ENCODE results near the gene CCDC106.
A peak's percentile ranks its signal among the peaks of the same experiment; 100 is the strongest.

Gene CCDC106

GRCh38 chr19:55654868-55655647 lies 7.0 kb downstream of the CCDC106 start, which contains the start of gene U2AF2:
U2AF2 (plus strand) TSS chr19:55655035; CDS start chr19:55655105, 70 bp downstream.
- ChIA-PET CTCF (interaction anchor here (0.6 to 1.4 kb wide), 6 partner anchors 12 to 159 kb away, joined by 3 to 10 read pairs (median 4); no protein-coding TSS in a partner anchor), POLR2A (interaction anchor here (0.7 to 1.7 kb wide), 23 partner anchors 9 to 537 kb away, joined by 3 to 16 read pairs (median 4); partner anchors contain the start of genes FIZ1, KMT5C, PPP1R12C and PPP6R1)
- TF ChIP-seq ELF4 (IDR thresholded peaks at IDR 0.05) (peak; percentile 74), SP1 (IDR thresholded peaks at IDR 0.05) (no peak), L3MBTL2 (conservative IDR thresholded peaks at IDR 0.05) (peak; percentile 89)
- DNase-seq (ENCODE audit: extremely low spot score), result peak; percentile 92

DNA sequence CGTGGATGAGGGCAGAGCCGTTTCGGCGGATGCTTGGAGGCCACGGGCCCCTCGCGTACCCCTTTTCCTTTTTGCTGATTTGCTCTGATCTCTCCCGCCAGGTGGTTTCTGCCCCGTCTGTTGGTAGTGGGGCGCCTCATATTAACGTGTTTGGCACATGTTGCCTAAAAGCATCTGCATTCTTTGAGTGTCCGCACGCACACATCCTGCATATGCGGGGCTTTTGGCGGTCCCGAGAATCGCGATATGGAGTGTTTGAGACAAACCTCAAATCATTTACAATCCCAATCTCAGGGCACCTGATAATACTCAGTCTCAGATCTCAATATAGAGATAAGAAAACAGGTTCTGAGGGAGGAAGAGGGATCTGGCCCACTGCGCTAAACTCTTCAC lies 7.6 kb downstream of the CCDC106 start:
- ChIA-PET POLR2A (interaction anchor here (1.4 kb wide), 1 partner anchor 18 kb away, joined by 4 read pairs; no protein-coding TSS in a partner anchor), CTCF (interaction anchor here (0.5 kb wide), 1 partner anchor 35 kb away, joined by 3 read pairs; no protein-coding TSS in a partner anchor)
- TF ChIP-seq ELF4 (IDR thresholded peaks at IDR 0.05), result no peak
- no peak for TF ChIP-seq BHLHE40 (IDR thresholded peaks at IDR 0.05; ENCODE audit: borderline replicate concordance)
- TF ChIP-seq, protein P1, sequence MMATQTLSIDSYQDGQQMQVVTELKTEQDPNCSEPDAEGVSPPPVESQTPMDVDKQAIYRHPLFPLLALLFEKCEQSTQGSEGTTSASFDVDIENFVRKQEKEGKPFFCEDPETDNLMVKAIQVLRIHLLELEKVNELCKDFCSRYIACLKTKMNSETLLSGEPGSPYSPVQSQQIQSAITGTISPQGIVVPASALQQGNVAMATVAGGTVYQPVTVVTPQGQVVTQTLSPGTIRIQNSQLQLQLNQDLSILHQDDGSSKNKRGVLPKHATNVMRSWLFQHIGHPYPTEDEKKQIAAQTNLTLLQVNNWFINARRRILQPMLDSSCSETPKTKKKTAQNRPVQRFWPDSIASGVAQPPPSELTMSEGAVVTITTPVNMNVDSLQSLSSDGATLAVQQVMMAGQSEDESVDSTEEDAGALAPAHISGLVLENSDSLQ (IDR thresholded peaks at IDR 0.05), result no peak
- no peak for TF ChIP-seq NFRKB (IDR thresholded peaks at IDR 0.05)
- TF ChIP-seq FOXK2 (IDR thresholded peaks at IDR 0.05), result no peak
- DNase-seq (ENCODE audit: extremely low spot score), result no peak

GRCh38 chr19:55656552-55656951 lies 8.5 kb downstream of the CCDC106 start:
- CTCF ChIA-PET, result no interaction called here
- POLR2A ChIA-PET, result interaction anchor here (1.3 to 2.1 kb wide), 3 partner anchors 9 to 18 kb away, joined by 4 to 5 read pairs (median 4); partner anchors contain the start of gene CCDC106
- DNase-seq (ENCODE audit: extremely low spot score), result no peak
- no peak for TF ChIP-seq FOXK2 (IDR thresholded peaks at IDR 0.05)
- TF ChIP-seq LEF1 (IDR thresholded peaks at IDR 0.05; ENCODE audit: borderline replicate concordance), result no peak
- TF ChIP-seq TARDBP (IDR thresholded peaks at IDR 0.05), result no peak
- no peak for TF ChIP-seq FOXA1 (IDR thresholded peaks at IDR 0.05)
- TF ChIP-seq CTBP1 (IDR thresholded peaks at IDR 0.05; ENCODE audit: borderline replicate concordance), result no peak
- TF ChIP-seq ARNT (IDR thresholded peaks at IDR 0.05), result no peak
- no peak for TF ChIP-seq NFRKB (IDR thresholded peaks at IDR 0.05)
- no peak for TF ChIP-seq ELF4 (IDR thresholded peaks at IDR 0.05)
- TF ChIP-seq SP1 (IDR thresholded peaks at IDR 0.05), result no peak
- TF ChIP-seq ZNF384 (IDR thresholded peaks at IDR 0.05), result no peak
- TF ChIP-seq HDGF (IDR thresholded peaks at IDR 0.05; ENCODE audit: borderline replicate concordance), result no peak
- TF ChIP-seq BHLHE40 (IDR thresholded peaks at IDR 0.05; ENCODE audit: borderline replicate concordance), result no peak
- TF ChIP-seq FOXM1 (IDR thresholded peaks at IDR 0.05; ENCODE audit: borderline replicate concordance), result no peak
- TF ChIP-seq, protein P1 (IDR thresholded peaks at IDR 0.05), result no peak
- no peak for TF ChIP-seq L3MBTL2 (conservative IDR thresholded peaks at IDR 0.05)
- TF ChIP-seq SUZ12 (IDR thresholded peaks at IDR 0.05), result no peak

DNA sequence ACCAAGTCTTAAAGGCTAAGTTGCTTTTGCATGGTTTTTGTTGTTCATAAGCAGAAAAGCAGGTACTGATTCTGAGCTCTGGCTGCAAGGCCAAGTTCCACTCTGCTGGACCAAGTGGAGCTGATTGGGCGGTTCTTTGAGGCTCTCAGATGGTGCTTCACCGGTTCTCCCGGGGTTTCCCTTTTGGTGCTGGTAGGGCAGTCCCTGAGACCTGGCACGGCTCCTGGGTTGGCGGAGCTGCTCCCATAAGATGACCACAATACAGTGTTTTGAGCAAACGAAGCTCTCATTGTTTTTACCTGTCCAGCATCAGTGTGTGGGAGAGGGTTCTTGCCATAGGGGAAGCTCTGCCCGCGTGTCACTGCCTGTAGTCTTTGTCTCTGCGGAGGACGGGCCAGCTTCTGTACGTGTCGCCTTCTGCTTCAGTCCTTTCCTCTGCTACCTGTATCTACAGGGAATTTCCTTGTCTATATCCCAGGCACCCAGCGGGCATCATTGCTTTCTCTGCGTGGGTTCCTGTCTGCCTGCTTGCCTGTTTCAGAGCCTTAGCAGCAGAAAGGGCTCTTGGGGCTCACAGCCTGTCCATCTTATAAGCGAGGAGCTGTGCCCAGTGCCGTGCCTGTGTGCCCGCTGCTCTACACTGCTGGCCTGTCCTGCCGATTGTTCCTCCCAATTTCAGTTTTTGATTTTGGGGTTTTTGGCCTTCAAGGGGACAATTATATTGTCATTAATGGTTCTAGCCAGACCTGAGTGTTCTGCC lies 9.2 kb downstream of the CCDC106 start:
- no peak for DNase-seq (ENCODE audit: extremely low spot score)
- ChIA-PET POLR2A (interaction anchor here (0.6 to 2.1 kb wide), 4 partner anchors 9 to 17 kb away, joined by 3 to 5 read pairs (median 4); partner anchors contain the start of genes CCDC106 and ZNF580), CTCF (interaction anchor here (1.1 kb wide), 1 partner anchor 14 kb away, joined by 7 read pairs; no protein-coding TSS in a partner anchor)
- TF ChIP-seq L3MBTL2 (conservative IDR thresholded peaks at IDR 0.05) (no peak), SP1 (IDR thresholded peaks at IDR 0.05) (no peak), LEF1 (IDR thresholded peaks at IDR 0.05; ENCODE audit: borderline replicate concordance) (no peak), CTBP1 (IDR thresholded peaks at IDR 0.05; ENCODE audit: borderline replicate concordance) (no peak), TARDBP (IDR thresholded peaks at IDR 0.05) (no peak), HDGF (IDR thresholded peaks at IDR 0.05; ENCODE audit: borderline replicate concordance) (no peak)
- TF ChIP-seq, protein P1 (IDR thresholded peaks at IDR 0.05), result no peak

- ChIA-PET POLR2A (no interaction called here), CTCF (interaction anchor here (0.8 kb wide), 1 partner anchor 13 kb away, joined by 3 read pairs; no protein-coding TSS in a partner anchor)
- TF ChIP-seq FOXM1 (IDR thresholded peaks at IDR 0.05; ENCODE audit: borderline replicate concordance), result no peak
- no peak for TF ChIP-seq BHLHE40 (IDR thresholded peaks at IDR 0.05; ENCODE audit: borderline replicate concordance)
- no peak for TF ChIP-seq FOXK2 (IDR thresholded peaks at IDR 0.05)
- TF ChIP-seq FOXA1 (IDR thresholded peaks at IDR 0.05), result no peak
- TF ChIP-seq HDGF (IDR thresholded peaks at IDR 0.05; ENCODE audit: borderline replicate concordance), result no peak
- TF ChIP-seq SUZ12 (IDR thresholded peaks at IDR 0.05), result no peak
- no peak for TF ChIP-seq NFRKB (IDR thresholded peaks at IDR 0.05)
- no peak for TF ChIP-seq L3MBTL2 (conservative IDR thresholded peaks at IDR 0.05)
- no peak for TF ChIP-seq ELF4 (IDR thresholded peaks at IDR 0.05)
- TF ChIP-seq ARNT (IDR thresholded peaks at IDR 0.05), result no peak
- TF ChIP-seq ZNF384 (IDR thresholded peaks at IDR 0.05), result no peak
- TF ChIP-seq LEF1 (IDR thresholded peaks at IDR 0.05; ENCODE audit: borderline replicate concordance), result no peak
- TF ChIP-seq TARDBP (IDR thresholded peaks at IDR 0.05), result no peak
- no peak for TF ChIP-seq CTBP1 (IDR thresholded peaks at IDR 0.05; ENCODE audit: borderline replicate concordance)
- TF ChIP-seq, protein P1 (IDR thresholded peaks at IDR 0.05), result no peak
- TF ChIP-seq SP1 (IDR thresholded peaks at IDR 0.05), result no peak
- DNase-seq (ENCODE audit: extremely low spot score), result no peak
These were observed 10.9 kb downstream of the CCDC106 start for GRCh38 chr19:55658846-55659459.

Measured in HEK293T (cell line).